Endothelial cell (in vitro differentiated cells): Measurements from ENCODE around the gene FOXP4. TPM values are rescaled to one million over a fixed set of nuclear protein-coding genes. Genes with fewer than 3 reads are reported as not detected.
A peak's percentile ranks its signal among the peaks of the same experiment; 100 is the strongest.

ENCODE experiments used
- DNase-seq: peaks from one replicate; pipeline ENCODE4 v3.0.0; 2021; ENCODE audit warnings: low spot score
- H3K27ac Mint-ChIP-seq: one replicate; pipeline ENCODE4 v1.8.0; 2021; ENCODE audit warnings: mixed read lengths, inconsistent platforms; ENCODE audit not compliant: unreplicated experiment
- H3K27me3 Mint-ChIP-seq: one replicate; pipeline ENCODE4 v1.8.0; 2021; ENCODE audit warnings: mild to moderate bottlenecking, moderate library complexity, mixed read lengths, inconsistent platforms; ENCODE audit not compliant: unreplicated experiment
- H3K36me3 Mint-ChIP-seq: one replicate; pipeline ENCODE4 v1.8.0; 2021; ENCODE audit warnings: mild to moderate bottlenecking, low read depth, mixed read lengths, inconsistent platforms; ENCODE audit not compliant: unreplicated experiment
- H3K4me1 Mint-ChIP-seq: one replicate; pipeline ENCODE4 v1.8.0; 2021; ENCODE audit warnings: mild to moderate bottlenecking, mixed read lengths, inconsistent platforms; ENCODE audit not compliant: unreplicated experiment
- H3K4me3 Mint-ChIP-seq: one replicate; pipeline ENCODE4 v1.8.0; 2021; ENCODE audit warnings: mild to moderate bottlenecking, mixed read lengths, inconsistent platforms; ENCODE audit not compliant: unreplicated experiment
- H3K9me3 Mint-ChIP-seq: one replicate; pipeline ENCODE4 v1.8.0; 2021; ENCODE audit warnings: mixed read lengths, inconsistent platforms; ENCODE audit not compliant: unreplicated experiment
- CTCF ChIP-seq: fragments of 200-600 bp; sonication (generic); IDR thresholded peaks from one replicate; pipeline ENCODE4 v1.5.0; 2021; ENCODE audit warnings: antibody characterized with exemption; ENCODE audit not compliant: unreplicated experiment
- total RNA-seq: library from RNA; stranded (reverse); fragmentation: NEBNext Ultra II Directional; extraction: Animal tissue kit (Norgen Biotek cat#: 25700); gene quantifications from one replicate; pipeline ENCODE4 v1.2.1, GENCODE V29; 2021; ENCODE audit not compliant: unreplicated experiment

The FOXP4 gene
- total RNA-seq, 1 donor from 2014 or later, result 32.5 TPM

- Mint-ChIP-seq H3K4me3 (no peak overlapping the region), H3K27ac (peak overlapping the region; percentile 57)
These were observed 9.4 kb downstream of the FOXP4 start for GRCh38 chr6:41555326-41556300.

GRCh38 chr6:41557335-41557734, 11.2 kb downstream of the FOXP4 start:
- Mint-ChIP-seq H3K36me3 (peaks cover 4% of the 10 kb centered on the region), H3K27ac (no peak overlapping the region), H3K4me3 (no peak overlapping the region), H3K4me1 (peaks cover 33% of the 10 kb centered on the region), H3K9me3 (no peaks in the 10 kb centered on the region), H3K27me3 (peaks cover 2% of the 10 kb centered on the region)
- no peak for TF ChIP-seq CTCF
- no peak for DNase-seq

More at GRCh38 chr6:41555326-41556300, 9.4 kb downstream of the FOXP4 start:
- Mint-ChIP-seq H3K36me3 (peaks cover 9% of the 10 kb centered on the region), H3K9me3 (no peaks in the 10 kb centered on the region), H3K27me3 (peaks cover 4% of the 10 kb centered on the region), H3K4me1 (peaks cover 40% of the 10 kb centered on the region)
- DNase-seq, result no peak
- no peak for TF ChIP-seq CTCF

- Mint-ChIP-seq H3K27me3 (peaks cover 2% of the 10 kb centered on the region), H3K4me3 (no peak overlapping the region), H3K4me1 (peaks cover 37% of the 10 kb centered on the region), H3K36me3 (peaks cover 4% of the 10 kb centered on the region), H3K27ac (no peak overlapping the region), H3K9me3 (no peaks in the 10 kb centered on the region)
- no peak for TF ChIP-seq CTCF
- no peak for DNase-seq
These were observed 12.0 kb downstream of the FOXP4 start for GRCh38 chr6:41558033-41558807.

GRCh38 chr6:41559655-41560427, 13.7 kb downstream of the FOXP4 start:
- Mint-ChIP-seq H3K9me3 (no peaks in the 10 kb centered on the region), H3K27me3 (no peaks in the 10 kb centered on the region), H3K4me3 (no peak overlapping the region), H3K36me3 (peaks cover 5% of the 10 kb centered on the region), H3K27ac (no peak overlapping the region), H3K4me1 (peaks cover 33% of the 10 kb centered on the region)
- no peak for DNase-seq
- TF ChIP-seq CTCF, result no peak
